H9 (cell line): ENCODE results near the gene SCUBE2. TPM values are rescaled to one million over a fixed set of nuclear protein-coding genes. Genes with fewer than 3 reads are reported as not detected.

ENCODE experiments used
- DNase-seq: peaks from one replicate; pipeline ENCODE4 v3.0.0-alpha.2; 2017
- H2AFZ ChIP-seq: one replicate; pipeline ENCODE4 v1.6.1; 2013; ENCODE audit warnings: mild to moderate bottlenecking, low read length, control low read depth, moderate library complexity
- H2AK5ac ChIP-seq: 2 replicates; pipeline ENCODE4 v1.6.1; 2013; ENCODE audit warnings: low read length, control low read depth, mixed read lengths; ENCODE audit not compliant: insufficient read length
- H2BK120ac ChIP-seq: one replicate; pipeline ENCODE4 v1.6.1; 2013; ENCODE audit warnings: low read depth, mild to moderate bottlenecking, low read length, control low read depth, inconsistent platforms; ENCODE audit not compliant: poor library complexity, severe bottlenecking
- H2BK12ac ChIP-seq: 2 replicates; pipeline ENCODE4 v1.6.1; 2013; ENCODE audit warnings: low read length, control low read depth, mixed read lengths, low read depth; ENCODE audit not compliant: insufficient read length
- H2BK15ac ChIP-seq: 2 replicates; pipeline ENCODE4 v1.6.1; 2013; ENCODE audit warnings: low read depth, low read length, control low read depth
- H2BK20ac ChIP-seq: one replicate; pipeline ENCODE4 v1.6.1; 2013; ENCODE audit warnings: low read depth, mild to moderate bottlenecking, low read length, control low read depth, inconsistent platforms; ENCODE audit not compliant: poor library complexity, severe bottlenecking
- H2BK5ac ChIP-seq: 2 replicates; pipeline ENCODE4 v1.6.1; 2013; ENCODE audit warnings: low read length, control low read depth, mixed read lengths; ENCODE audit not compliant: insufficient read length
- H3K14ac ChIP-seq: 2 replicates; pipeline ENCODE4 v1.6.1; 2013; ENCODE audit warnings: low read length, control low read depth; ENCODE audit not compliant: insufficient read depth
- H3K18ac ChIP-seq: 2 replicates; pipeline ENCODE4 v1.6.1; 2013; ENCODE audit warnings: low read depth, mild to moderate bottlenecking, mixed read lengths, low read length, control low read depth; ENCODE audit not compliant: insufficient read length
- H3K23ac ChIP-seq: 2 replicates; pipeline ENCODE4 v1.6.1; 2013; ENCODE audit warnings: low read length, control low read depth, mixed read lengths, low read depth; ENCODE audit not compliant: insufficient read length
- H3K23me2 ChIP-seq: 2 replicates; pipeline ENCODE4 v1.6.1; 2013; ENCODE audit warnings: low read depth, mild to moderate bottlenecking, mixed read lengths, low read length, control low read depth; ENCODE audit not compliant: insufficient read length, poor library complexity, severe bottlenecking
- H3K27ac ChIP-seq: 2 replicates; pipeline ENCODE4 v1.5.1; 2013; ENCODE audit warnings: low read length, control low read depth, mixed read lengths, low read depth; ENCODE audit not compliant: insufficient read length
- H3K27me3 ChIP-seq: 2 replicates; pipeline ENCODE4 v1.6.1; 2013; ENCODE audit warnings: low read length, control low read depth, inconsistent platforms; ENCODE audit not compliant: insufficient read depth
- H3K4ac ChIP-seq: 2 replicates; pipeline ENCODE4 v1.6.1; 2013; ENCODE audit warnings: low read depth, mild to moderate bottlenecking, control low read depth, inconsistent platforms, low read length, moderate library complexity
- H3K4me1 ChIP-seq: 2 replicates; pipeline ENCODE4 v1.6.1; 2013; ENCODE audit warnings: low read length, control low read depth, inconsistent platforms; ENCODE audit not compliant: insufficient read depth
- H3K4me2 ChIP-seq: 2 replicates; pipeline ENCODE4 v1.6.1; 2013; ENCODE audit warnings: low read length, control low read depth, mixed read lengths; ENCODE audit not compliant: insufficient read length, insufficient read depth
- H3K56ac ChIP-seq: 2 replicates; pipeline ENCODE4 v1.6.1; 2013; ENCODE audit warnings: low read depth, mild to moderate bottlenecking, mixed read lengths, low read length, control low read depth; ENCODE audit not compliant: insufficient read length
- H3K79me1 ChIP-seq: 2 replicates; pipeline ENCODE4 v1.6.1; 2013; ENCODE audit warnings: low read depth, mild to moderate bottlenecking, moderate library complexity, low read length, control low read depth, inconsistent platforms; ENCODE audit not compliant: insufficient read depth, poor library complexity, severe bottlenecking
- H3K79me2 ChIP-seq: 2 replicates; pipeline ENCODE4 v1.6.1; 2013; ENCODE audit warnings: low read length, control low read depth, inconsistent platforms; ENCODE audit not compliant: insufficient read depth
- H3K9ac ChIP-seq: 2 replicates; pipeline ENCODE4 v1.6.1; 2013; ENCODE audit warnings: low read length, control low read depth, mixed read lengths; ENCODE audit not compliant: insufficient read length; ENCODE audit errors: extremely low read depth
- H3K9me3 ChIP-seq: one replicate; pipeline ENCODE4 v1.6.1; 2013; ENCODE audit warnings: low read depth, low read length, inconsistent platforms; ENCODE audit not compliant: control insufficient read depth
- H3T11ph ChIP-seq: one replicate; pipeline ENCODE4 v1.6.1; 2013; ENCODE audit warnings: mild to moderate bottlenecking, low read length, control low read depth, inconsistent platforms
- H4K20me1 ChIP-seq: one replicate; pipeline ENCODE4 v1.6.1; 2013; ENCODE audit not compliant: control insufficient read depth, insufficient read length, insufficient read depth
- H4K5ac ChIP-seq: 2 replicates; pipeline ENCODE4 v1.6.1; 2013; ENCODE audit warnings: low read depth, mild to moderate bottlenecking, mixed read lengths, low read length, control low read depth; ENCODE audit not compliant: insufficient read length
- H4K8ac ChIP-seq: replicated peaks from 2 replicates; pipeline ENCODE4 v1.6.1; 2013; ENCODE audit warnings: low read length, control low read depth, mixed read lengths, low read depth; ENCODE audit not compliant: insufficient read length
- H4K91ac ChIP-seq: 2 replicates; pipeline ENCODE4 v1.6.1; 2013; ENCODE audit warnings: low read depth, mild to moderate bottlenecking, moderate library complexity, mixed read lengths, low read length, control low read depth; ENCODE audit not compliant: insufficient read length
- H3K27ac Mint-ChIP-seq, 3 experiments: 2 replicates in 2 of 3; 3 replicates in 1 of 3; pipeline ENCODE4 v1.8.0; 2020 to 2021; ENCODE audit warnings: mixed read lengths in 3 of 3, mild to moderate bottlenecking in 1 of 3, moderate library complexity in 1 of 3
- H3K27me3 Mint-ChIP-seq: 2 replicates; pipeline ENCODE4 v1.8.0; 2021; ENCODE audit warnings: low read depth, mild to moderate bottlenecking, moderate library complexity, mixed read lengths
- H3K36me3 Mint-ChIP-seq, 3 experiments: 2 replicates in 2 of 3; 3 replicates in 1 of 3; pipeline ENCODE4 v1.8.0; 2020 to 2021; ENCODE audit warnings: low read depth in 3 of 3, mixed read lengths in 3 of 3; ENCODE audit not compliant: insufficient read depth in 1 of 3
- H3K4me1 Mint-ChIP-seq, 2 experiments: 2 replicates each; pipeline ENCODE4 v1.8.0; 2020; ENCODE audit warnings: mixed read lengths in 2 of 2
- H3K4me3 Mint-ChIP-seq, 2 experiments: 2 replicates in 1 of 2; 3 replicates in 1 of 2; pipeline ENCODE4 v1.8.0; 2020 to 2021; ENCODE audit warnings: mild to moderate bottlenecking in 2 of 2, mixed read lengths in 2 of 2, moderate library complexity in 1 of 2
- H3K9me3 Mint-ChIP-seq, 2 experiments: 2 replicates in 1 of 2; 3 replicates in 1 of 2; pipeline ENCODE4 v1.8.0; 2020; ENCODE audit warnings: mild to moderate bottlenecking in 2 of 2, mixed read lengths in 2 of 2, moderate library complexity in 1 of 2
- CTCF ChIP-seq: fragments of 200-600 bp; sonication (generic); conservative IDR thresholded peaks from 3 replicates; pipeline ENCODE4 v1.8.0; 2021; ENCODE audit warnings: antibody characterized with exemption, mild to moderate bottlenecking
- WGBS: extraction: QIAGEN DNeasy Blood & Tissue Kit; methylation state at CpG from one replicate; pipeline ENCODE4 v1.1.7; 2013; ENCODE audit warnings: missing lambda C conversion rate, low lambda C conversion rate, mixed read lengths; ENCODE audit not compliant: insufficient read length; ENCODE audit errors: extremely low coverage; 5-methylcytosine and 5-hydroxymethylcytosine counted together
- total RNA-seq: library from RNA; stranded (reverse); gene quantifications from 2 replicates; pipeline ENCODE4 v1.2.1, GENCODE V29; 2021

The SCUBE2 gene
- total RNA-seq, 1 experiment from 2014 or later = 1.6 TPM

GRCh38 chr11:9109858-9110731 lies 18.7 kb upstream of the SCUBE2 start:
- Histone ChIP-seq H2BK5ac (no peak overlapping the region), H3K9me3 (peaks cover 17% of the 10 kb centered on the region), H4K20me1 (no peaks in the 10 kb centered on the region), H3K18ac (no peak overlapping the region), H3K14ac (no peak overlapping the region), H3K23ac (no peak overlapping the region), H3K9ac (no peak overlapping the region), H4K8ac (no peak overlapping the region), H2BK20ac (no peak overlapping the region), H3K4ac (no peak overlapping the region), H3K4me1 (no peaks in the 10 kb centered on the region), H3K79me1 (no peaks in the 10 kb centered on the region), H3K27me3 (no peaks in the 10 kb centered on the region), H3K79me2 (no peaks in the 10 kb centered on the region), H2BK12ac (no peak overlapping the region), H3K23me2 (no peaks in the 10 kb centered on the region), H3T11ph (no peak overlapping the region), H4K5ac (no peak overlapping the region), H3K4me2 (no peak overlapping the region), H3K27ac (no peak overlapping the region), H2BK120ac (no peak overlapping the region), H2AK5ac (no peak overlapping the region), H2BK15ac (no peak overlapping the region), H2AFZ (no peak overlapping the region), H3K56ac (no peak overlapping the region), H4K91ac (no peak overlapping the region)
- DNase-seq = no peak
- H3K27me3 Mint-ChIP-seq = no peaks in the 10 kb centered on the region
- H3K27ac Mint-ChIP-seq = no peak overlapping the region
- no CpG with 5 or more reads among the region's 3 CpGs for WGBS
- peaks cover 17 to 22% of the 10 kb centered on the region in 2 experiments for H3K9me3 Mint-ChIP-seq
- H3K4me3 Mint-ChIP-seq = no peak overlapping the region
- peaks cover 5 to 6% of the 10 kb centered on the region in 2 experiments for H3K4me1 Mint-ChIP-seq
- H3K36me3 Mint-ChIP-seq = peaks cover 11 to 34% (median 13%) of the 10 kb centered on the region in 3 experiments
- TF ChIP-seq CTCF = no peak
